Measurements from ENCODE around the gene CLHC1.
A peak's percentile ranks its signal among the peaks of the same experiment; 100 is the strongest.
"Not testable (repeated sequence)": the region's sequence is repeated elsewhere in the genome, so short reads cannot be mapped to it uniquely, and the experiment has no call there.

Gene CLHC1

GRCh38 chr2:55232863-55233657, 967 bp upstream of the CLHC1 start:
- DNase-seq, result peak; percentile 17

- DNase-seq, result peak; percentile 53
Measured at GRCh38 chr2:55231546-55232083, 478 bp downstream of the CLHC1 start.

- no peak for DNase-seq
Measured at GRCh38 chr2:55230551-55230950, 1.5 kb downstream of the CLHC1 start.

- no peak for DNase-seq
Measured at GRCh38 chr2:55229221-55229620, 2.9 kb downstream of the CLHC1 start.

- DNase-seq, result no peak
Measured at GRCh38 chr2:55228226-55228563, 3.9 kb downstream of the CLHC1 start.

GRCh38 chr2:55227437-55228225, 4.5 kb downstream of the CLHC1 start:
- peak; percentile 14 for DNase-seq

GRCh38 chr2:55225481-55226020, 6.5 kb downstream of the CLHC1 start:
- DNase-seq, result no peak

GRCh38 chr2:55224761-55225261, 7.3 kb downstream of the CLHC1 start:
- DNase-seq, result no peak

GRCh38 chr2:55223958-55224760, 7.9 kb downstream of the CLHC1 start:
- DNase-seq, result no peak

GRCh38 chr2:55213822-55214221, 18.3 kb downstream of the CLHC1 start:
- no peak for DNase-seq

GRCh38 chr2:55204950-55205349, 27.1 kb downstream of the CLHC1 start:
- DNase-seq, result no peak

- no peak for DNase-seq
Measured at GRCh38 chr2:55204536-55204935, 27.6 kb downstream of the CLHC1 start.

- no peak for DNase-seq
Measured at GRCh38 chr2:55200416-55200815, 31.7 kb downstream of the CLHC1 start.

GRCh38 chr2:55196526-55196925, 35.6 kb downstream of the CLHC1 start:
- DNase-seq, result no peak

GRCh38 chr2:55191888-55192287, 40.2 kb downstream of the CLHC1 start:
- not testable (repeated sequence) for DNase-seq

GRCh38 chr2:55186837-55187236, 45.3 kb downstream of the CLHC1 start:
- DNase-seq, result not testable (repeated sequence)

- DNase-seq, result no peak
Measured at GRCh38 chr2:55180374-55180773, 51.7 kb downstream of the CLHC1 start.

GRCh38 chr2:55176094-55176415, 56.0 kb downstream of the CLHC1 start:
- DNase-seq, result no peak

- peak; percentile 65 for DNase-seq
Measured at GRCh38 chr2:55175254-55176093, 56.6 kb downstream of the CLHC1 start.

- no peak for DNase-seq
Measured at GRCh38 chr2:55173438-55174054, 58.5 kb downstream of the CLHC1 start.

- DNase-seq, result no peak
Measured at GRCh38 chr2:55169915-55170314, 62.2 kb downstream of the CLHC1 start.

All from fibroblast of skin of back (primary cell).